Neural cell (in vitro differentiated cells): ENCODE data around the gene OLFML3.

ENCODE experiments used
- EP300 ChIP-seq: fragments of 450-650 bp; conservative IDR thresholded peaks from 2 replicates; pipeline ENCODE4 v1.6.1; 2014; ENCODE audit warnings: antibody characterized with exemption, mild to moderate bottlenecking, moderate library complexity; ENCODE audit not compliant: poor library complexity, severe bottlenecking
- EZH2 ChIP-seq: fragments of 200-600, 300-800 bp; shearing (Covaris generic), sonication (generic); IDR thresholded peaks from 2 replicates; pipeline ENCODE4 v1.6.1; 2014; ENCODE audit warnings: antibody characterized with exemption, low read length, borderline replicate concordance, mild to moderate bottlenecking; ENCODE audit not compliant: insufficient read depth, poor library complexity, severe bottlenecking
- POLR2AphosphoS5 ChIP-seq: IDR thresholded peaks from 2 replicates; pipeline ENCODE4 v1.6.1; 2012
- RAD21 ChIP-seq: fragments of 450-650 bp; conservative IDR thresholded peaks from 2 replicates; pipeline ENCODE4 v1.6.1; 2014; ENCODE audit warnings: antibody characterized with exemption, mild to moderate bottlenecking, moderate library complexity
- SMC3 ChIP-seq: fragments of 450-650 bp; conservative IDR thresholded peaks from 2 replicates; pipeline ENCODE4 v1.6.1; 2014; ENCODE audit warnings: antibody characterized with exemption, mild to moderate bottlenecking, moderate library complexity; ENCODE audit not compliant: poor library complexity
- TAF1 ChIP-seq: IDR thresholded peaks from 2 replicates; pipeline ENCODE4 v1.6.1; 2012; ENCODE audit warnings: low read depth
- TF ChIP-seq, protein P1 (sequence below): fragments of 450-650 bp; IDR thresholded peaks from 2 replicates; pipeline ENCODE4 v1.5.1; 2014; ENCODE audit warnings: antibody characterized with exemption, mild to moderate bottlenecking, moderate library complexity; ENCODE audit not compliant: poor library complexity, severe bottlenecking

GRCh38 chr1:113993072-113993471, 13.8 kb downstream of the OLFML3 start:
- TF ChIP-seq, protein P1, sequence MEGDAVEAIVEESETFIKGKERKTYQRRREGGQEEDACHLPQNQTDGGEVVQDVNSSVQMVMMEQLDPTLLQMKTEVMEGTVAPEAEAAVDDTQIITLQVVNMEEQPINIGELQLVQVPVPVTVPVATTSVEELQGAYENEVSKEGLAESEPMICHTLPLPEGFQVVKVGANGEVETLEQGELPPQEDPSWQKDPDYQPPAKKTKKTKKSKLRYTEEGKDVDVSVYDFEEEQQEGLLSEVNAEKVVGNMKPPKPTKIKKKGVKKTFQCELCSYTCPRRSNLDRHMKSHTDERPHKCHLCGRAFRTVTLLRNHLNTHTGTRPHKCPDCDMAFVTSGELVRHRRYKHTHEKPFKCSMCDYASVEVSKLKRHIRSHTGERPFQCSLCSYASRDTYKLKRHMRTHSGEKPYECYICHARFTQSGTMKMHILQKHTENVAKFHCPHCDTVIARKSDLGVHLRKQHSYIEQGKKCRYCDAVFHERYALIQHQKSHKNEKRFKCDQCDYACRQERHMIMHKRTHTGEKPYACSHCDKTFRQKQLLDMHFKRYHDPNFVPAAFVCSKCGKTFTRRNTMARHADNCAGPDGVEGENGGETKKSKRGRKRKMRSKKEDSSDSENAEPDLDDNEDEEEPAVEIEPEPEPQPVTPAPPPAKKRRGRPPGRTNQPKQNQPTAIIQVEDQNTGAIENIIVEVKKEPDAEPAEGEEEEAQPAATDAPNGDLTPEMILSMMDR: no peak
- TF ChIP-seq EZH2 (no peak), TAF1 (no peak), SMC3 (no peak), RAD21 (no peak), POLR2AphosphoS5 (no peak), EP300 (no peak)
